GM19240 (cell line): ENCODE results near the gene YJEFN3.

Source experiments
- DNase-seq: peaks from one replicate; pipeline ENCODE4 v3.0.0; 2011; ENCODE audit warnings: low spot score; ENCODE audit not compliant: insufficient read length

Gene YJEFN3

GRCh38 chr19:19551853-19552192, 23.1 kb downstream of the YJEFN3 start:
- DNase-seq, result no peak

DNA sequence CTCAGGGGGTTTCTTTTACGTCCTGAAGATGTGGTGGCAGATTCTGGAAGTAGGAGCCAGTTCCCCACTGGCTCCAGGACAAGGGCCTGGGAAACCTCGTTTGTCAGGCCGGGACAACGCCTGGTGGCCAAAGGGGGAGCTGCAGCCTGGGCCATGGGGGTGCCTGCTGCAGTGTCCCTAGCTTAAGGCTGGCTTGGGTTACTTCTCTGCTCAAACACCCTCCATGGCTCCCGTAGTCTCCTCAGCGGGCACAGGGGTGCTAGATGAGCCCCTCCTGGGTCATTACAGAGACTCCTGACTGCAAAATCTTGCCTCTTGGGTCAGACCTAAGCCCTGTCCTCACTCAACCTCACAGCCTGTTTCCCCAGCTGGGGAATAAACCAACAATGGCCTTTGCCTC, 24.1 kb downstream of the YJEFN3 start:
- peak; percentile 60 for DNase-seq

DNA sequence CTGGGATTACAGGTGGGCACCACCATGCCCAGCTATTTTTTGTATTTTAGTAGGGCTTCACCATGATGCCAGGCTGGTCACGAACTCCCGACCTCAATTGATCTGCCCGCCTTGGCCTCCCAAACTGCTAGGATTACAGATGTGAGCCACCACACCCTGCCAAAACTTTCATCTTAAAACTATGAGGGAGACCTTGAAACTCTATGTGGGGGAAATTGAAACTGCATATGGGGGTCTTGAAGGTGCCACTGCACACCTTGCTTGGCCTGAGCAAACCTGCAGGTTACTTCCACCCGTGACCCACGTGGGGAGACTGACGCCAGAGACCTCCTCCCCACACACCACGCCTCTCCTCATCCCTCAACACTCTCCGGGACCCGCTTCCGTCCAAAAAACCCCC, 25.0 kb downstream of the YJEFN3 start:
- no peak for DNase-seq

DNA sequence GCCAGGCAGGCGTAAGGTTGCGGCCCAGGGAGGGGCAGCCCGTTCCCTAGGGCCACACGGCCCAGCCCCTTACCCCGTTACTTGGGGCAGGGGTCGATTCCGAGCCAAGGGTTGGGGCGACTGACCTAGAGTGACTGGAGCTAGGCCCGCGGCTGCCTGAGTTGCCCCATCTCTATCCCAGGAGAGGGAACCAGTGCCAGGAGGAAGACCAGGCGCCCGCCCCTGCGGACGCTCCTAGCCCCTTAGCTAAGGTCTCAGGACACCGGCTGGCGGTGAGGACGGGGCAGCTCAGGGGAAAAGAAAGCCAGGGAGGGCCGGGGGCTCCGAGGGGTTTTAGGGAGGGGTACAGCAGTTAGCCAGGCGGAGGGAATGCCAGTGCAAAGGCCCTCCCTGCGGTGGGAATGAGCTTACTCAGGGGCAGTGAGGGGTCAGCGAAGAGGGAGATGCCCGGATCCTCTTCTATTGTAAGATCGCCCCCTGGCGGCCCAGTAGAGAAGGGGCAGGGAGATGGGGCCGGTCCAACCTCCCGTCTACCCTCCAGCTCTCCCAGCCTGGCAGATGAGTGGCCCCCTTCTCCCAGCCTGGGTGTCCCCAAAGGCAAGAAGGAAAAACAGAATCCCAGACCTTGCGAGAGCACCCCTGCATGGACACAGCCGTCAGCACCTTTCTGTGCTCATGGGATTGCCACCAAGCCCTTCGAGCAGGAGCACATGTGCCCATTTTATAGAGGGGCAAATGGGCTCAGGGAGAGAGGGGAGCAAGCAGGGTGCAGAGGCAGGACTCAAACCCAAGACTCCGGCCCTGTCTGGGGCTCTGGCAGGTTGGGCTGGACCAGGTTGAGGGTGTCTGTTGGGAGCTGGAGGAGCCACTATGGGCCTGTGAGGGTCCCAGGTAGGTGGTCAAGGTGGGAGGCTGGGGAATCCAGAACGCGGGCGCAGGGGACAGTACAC, 25.6 kb downstream of the YJEFN3 start:
- peak; percentile 70 for DNase-seq

DNA sequence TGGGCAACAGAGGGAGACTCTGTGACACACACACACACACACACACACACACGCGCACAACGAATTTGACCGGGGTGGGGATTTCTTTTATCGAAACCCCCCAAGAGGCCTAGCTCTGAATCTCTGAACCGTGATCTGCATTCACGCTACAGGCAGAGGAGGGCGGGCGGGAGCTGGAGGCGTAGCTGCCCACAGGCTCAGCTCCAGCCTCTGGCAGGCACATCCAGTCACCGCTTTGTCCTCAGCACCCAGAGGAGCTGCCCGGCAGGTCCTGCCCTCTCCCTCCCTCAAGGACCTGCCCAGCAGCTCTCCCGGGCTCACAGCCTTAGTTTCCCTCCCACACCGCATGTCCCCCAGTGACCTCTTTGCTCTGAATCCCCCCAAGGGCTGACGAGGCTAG, 29.3 kb downstream of the YJEFN3 start:
- no peak for DNase-seq

DNA sequence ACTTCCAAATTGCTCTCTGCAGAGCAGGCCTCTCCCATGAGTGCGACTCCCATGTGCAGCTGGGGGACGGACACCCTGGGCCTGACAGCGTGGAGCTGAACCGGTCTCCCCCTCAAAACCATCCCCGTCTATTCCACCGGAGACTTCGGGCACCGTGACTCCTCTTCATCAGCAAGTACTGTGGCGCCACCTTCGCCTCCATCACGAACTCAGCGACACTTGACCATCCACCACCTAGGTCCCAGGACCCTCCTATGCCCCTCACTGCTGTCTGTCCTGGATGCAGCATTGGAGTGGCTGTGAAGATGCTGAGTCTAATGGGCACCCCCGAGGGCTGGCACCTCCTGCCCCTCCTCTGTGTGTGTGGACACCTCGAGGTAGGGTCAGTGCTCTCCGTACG, 29.9 kb downstream of the YJEFN3 start:
- no peak for DNase-seq

DNA sequence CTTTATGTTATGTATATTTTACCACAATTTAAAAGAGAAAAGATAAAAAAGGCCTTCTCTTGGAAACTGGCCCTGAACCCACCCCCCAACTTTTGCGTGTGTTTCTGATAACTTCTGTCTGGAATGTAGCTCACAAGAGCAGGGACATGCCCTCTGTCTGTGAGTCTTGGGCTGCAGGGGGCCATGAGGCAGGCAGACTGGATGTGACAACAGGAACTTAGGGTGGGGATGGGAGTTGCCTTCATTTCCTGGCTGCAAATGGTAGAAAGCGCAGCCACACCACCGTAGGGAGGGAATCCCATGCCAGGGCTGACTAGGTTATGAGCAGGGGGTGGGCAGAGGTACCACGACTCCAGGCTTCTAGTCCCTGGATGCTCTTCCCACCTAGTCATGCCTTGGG, 31.2 kb downstream of the YJEFN3 start:
- DNase-seq, result no peak

DNA sequence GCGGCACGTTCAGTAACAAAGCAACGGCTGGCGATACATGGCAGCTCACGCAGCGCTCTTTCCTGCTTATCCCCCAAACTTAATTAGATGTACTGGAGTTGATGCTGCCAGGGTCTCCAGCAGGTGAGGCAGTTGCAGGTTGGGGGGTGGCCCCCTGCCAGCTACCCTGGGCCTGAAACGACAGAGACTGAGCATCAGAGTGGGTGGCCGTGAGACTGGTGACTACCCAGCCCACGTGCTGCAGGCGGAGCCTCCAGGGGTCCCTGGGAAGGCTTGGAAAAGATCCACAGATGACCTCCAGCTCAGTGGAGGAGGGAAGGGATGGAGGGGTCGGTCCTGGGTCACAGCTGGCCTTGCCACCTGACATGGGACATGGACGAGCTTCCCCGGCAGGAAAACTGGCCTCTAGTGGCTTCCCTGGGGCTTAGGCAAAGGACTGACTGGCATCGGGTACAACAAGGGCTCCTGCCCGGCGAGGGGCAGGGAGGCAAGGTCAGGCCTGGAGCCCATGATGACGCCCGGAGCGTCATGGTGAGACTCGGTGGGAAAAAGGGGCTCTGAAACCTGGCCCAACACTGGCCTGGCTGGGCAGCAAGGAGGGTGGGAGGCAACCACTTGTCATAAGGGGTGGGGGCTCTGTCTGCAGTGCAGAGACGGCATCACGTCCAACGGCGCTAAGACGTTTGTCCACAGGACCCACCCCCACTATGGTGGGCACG, 33.4 kb downstream of the YJEFN3 start:
- no peak for DNase-seq

- no peak for DNase-seq
Observed at GRCh38 chr19:19562665-19563347, 34.1 kb downstream of the YJEFN3 start.

- no peak for DNase-seq
Observed at GRCh38 chr19:19563348-19563848, 34.7 kb downstream of the YJEFN3 start.

- no peak for DNase-seq
Observed at GRCh38 chr19:19566306-19566705, 37.6 kb downstream of the YJEFN3 start.

- no peak for DNase-seq
Observed at GRCh38 chr19:19567391-19567790, 38.7 kb downstream of the YJEFN3 start.

DNA sequence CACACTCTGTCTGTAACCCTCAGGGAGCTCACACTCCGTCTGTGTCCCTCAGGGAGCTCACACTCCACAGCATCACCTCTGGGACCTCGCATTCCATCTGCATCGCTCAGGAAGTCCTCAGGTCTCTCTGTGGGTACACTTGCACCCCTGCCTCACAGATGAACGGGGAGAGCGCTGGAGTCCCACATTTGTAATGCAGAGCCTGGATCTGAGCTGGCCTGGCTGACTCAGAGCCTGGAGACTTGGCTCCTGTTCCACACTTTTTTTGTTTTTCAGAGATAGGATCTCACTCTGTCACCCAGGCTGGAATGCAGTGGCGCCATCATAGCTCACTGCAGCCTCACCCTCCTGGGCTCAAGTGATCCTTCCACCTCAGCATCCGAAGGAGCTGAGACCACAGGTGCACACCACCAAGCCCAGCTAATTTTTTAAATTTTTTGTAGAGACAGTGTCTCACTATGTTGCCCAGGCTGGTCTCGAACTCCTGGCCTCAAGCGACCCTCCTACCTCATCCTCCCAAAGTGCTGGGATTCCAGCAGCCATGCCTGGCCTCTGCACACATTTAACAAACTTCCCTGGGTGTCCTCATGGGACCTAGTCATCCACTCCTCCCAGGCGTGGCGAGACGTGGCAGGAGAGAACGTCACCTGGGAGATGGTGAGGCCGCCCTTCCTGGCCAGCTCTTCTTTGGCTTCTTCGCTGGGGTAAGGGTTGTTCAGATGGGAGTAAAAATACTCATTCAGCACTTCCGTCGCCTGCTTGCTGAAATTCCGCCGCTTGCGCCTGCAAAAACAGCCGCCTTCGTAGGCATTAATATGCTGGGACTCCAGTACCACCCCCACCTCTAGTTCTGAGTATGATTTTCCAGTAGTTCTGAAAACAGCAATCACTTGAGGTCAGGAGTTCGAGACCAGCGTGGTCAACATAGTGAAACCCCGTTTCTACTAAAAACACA, 40.4 kb downstream of the YJEFN3 start:
- no peak for DNase-seq

DNA sequence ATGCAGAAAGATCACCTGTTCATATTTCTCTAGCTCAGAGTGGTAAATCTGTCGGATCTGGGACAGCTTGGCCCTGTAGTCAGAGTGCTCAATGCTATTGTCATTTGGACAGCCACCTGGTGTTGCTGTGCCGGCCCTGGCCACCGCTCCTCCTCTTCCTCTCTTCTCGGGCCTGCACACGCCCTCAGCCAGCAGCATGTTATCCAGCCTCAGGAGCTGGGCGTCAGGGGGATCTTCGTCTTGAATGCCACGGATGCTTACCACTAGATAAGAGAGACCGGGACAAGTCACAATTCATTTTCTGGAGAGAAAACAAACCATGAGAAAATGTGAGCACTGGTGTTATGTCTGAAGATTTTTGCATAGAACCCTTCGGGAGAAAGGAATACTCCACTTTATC, 41.9 kb downstream of the YJEFN3 start:
- no peak for DNase-seq

DNA sequence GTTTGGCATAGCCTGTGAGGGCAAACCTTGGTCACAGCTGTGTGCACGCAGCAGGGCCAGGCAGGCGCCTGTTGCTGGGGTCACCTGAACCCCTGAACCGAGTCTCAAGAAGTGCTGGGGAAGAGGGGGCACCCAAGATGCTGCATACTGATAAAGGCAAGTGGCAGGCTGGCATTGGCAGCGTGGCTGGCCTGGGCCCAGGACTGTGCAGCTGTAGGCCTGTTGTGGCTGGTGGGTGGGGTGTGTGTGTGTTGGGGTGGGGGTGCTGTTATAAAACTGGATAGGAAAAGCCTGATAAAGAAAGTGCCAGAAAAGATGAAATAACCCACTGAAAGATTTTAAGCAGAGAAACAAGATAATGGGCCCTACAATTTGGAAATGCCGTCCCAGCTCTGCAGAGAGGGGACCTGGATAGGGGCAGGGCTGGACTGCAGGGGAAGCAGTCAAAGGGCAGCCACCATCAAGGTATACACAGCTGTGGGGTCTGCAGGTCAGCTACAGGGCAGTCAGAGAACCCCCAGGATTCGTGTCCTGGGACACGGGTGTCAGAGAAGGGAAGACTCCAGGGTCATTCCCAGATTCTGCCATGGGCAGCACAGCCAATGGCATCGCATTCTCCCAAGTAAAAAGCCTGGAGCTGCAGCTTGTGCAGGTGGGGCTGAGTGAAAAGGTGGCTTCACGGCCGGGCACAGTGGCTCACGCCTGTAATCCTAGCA, 42.5 kb downstream of the YJEFN3 start:
- no peak for DNase-seq

DNA sequence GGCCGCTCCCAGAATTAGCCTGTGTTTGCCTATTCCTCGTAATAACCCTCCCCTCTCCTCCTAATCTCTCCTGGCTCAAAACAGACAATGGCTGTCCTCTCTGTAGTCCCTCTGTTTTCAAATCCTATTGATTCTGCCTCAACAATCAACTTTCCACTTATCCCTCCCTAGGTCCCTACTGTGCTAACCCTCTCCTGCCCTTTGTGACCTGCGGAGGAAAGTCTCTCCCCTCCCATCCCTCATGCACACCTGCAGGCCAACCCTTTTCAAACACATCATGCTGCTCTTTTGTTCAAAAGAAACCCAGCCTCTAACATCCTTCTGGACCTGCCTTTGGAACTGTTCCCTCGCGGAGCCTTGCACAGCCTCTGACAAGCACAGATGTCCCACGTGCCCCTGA, 46.7 kb downstream of the YJEFN3 start:
- DNase-seq, result no peak

DNA sequence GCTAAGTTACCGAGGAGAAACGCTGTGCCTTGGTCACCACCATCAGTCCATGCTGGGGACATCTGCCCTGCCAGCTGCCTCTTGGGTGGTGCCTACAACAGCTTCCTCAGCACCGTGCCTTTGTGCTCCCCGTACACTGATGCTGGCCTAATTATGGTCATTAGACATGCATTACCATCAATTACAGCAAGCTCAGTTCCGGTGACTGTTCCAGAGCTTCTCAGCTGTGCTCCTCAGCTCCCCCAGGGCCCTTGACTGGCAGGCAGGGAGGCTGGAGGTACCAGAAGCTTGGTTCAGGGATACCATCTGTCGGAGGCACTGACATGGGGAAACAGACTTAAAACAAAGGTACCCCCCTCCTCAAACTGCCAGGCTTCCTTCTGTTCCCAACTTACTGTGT, 49.5 kb downstream of the YJEFN3 start:
- no peak for DNase-seq

- DNase-seq, result no peak
Observed at GRCh38 chr19:19579533-19580361, 51.0 kb downstream of the YJEFN3 start.

DNA sequence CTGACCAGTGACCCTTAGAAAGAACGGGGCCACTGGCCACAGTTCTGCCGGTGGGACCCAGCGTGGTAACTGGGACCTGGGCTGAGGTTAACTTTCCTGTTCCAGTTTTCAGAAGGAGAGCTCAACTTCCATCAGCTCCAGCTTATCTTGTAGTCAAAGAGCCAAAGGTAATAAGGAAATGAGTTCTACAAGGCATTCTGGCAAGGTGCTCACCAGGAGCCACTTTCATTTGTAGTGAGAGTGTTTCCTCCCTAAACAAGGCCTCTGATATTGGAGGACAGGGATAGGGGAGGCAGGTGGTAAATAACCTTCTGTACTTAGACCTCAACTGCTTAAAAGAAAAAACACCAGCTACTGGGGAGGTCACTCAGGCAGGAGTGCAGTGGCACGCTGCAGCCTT, 51.7 kb downstream of the YJEFN3 start:
- no peak for DNase-seq
